HL-60 (cell line): Measurements from ENCODE around the gene EYA2.

Experiments
- DNase-seq, 2 experiments: peaks; one replicate each; pipeline ENCODE4 v3.0.0-alpha.2; 2010 to 2020; ENCODE audit warnings: low read depth in 1 of 2, low spot score in 1 of 2
- H3K27ac ChIP-seq: fragments of 250-450 bp; sonication (Bioruptor Pico); replicated peaks from 2 replicates; pipeline ENCODE4 v1.5.1; 2020; ENCODE audit warnings: mild to moderate bottlenecking, moderate library complexity
- H3K27me3 ChIP-seq: fragments of 250-450 bp; sonication (Bioruptor Pico); 2 replicates; pipeline ENCODE4 v1.5.1; 2021; ENCODE audit warnings: mild to moderate bottlenecking, moderate library complexity; ENCODE audit not compliant: insufficient read depth, poor library complexity, severe bottlenecking
- H3K4me3 ChIP-seq: replicated peaks from 2 replicates; pipeline ENCODE4 v1.5.1; 2011; ENCODE audit warnings: mild to moderate bottlenecking, control low read depth, low read length; ENCODE audit not compliant: insufficient read depth
- CTCF ChIP-seq: IDR thresholded peaks from one replicate; pipeline ENCODE4 v1.5.1; 2011; ENCODE audit warnings: low read length, control low read depth, inconsistent platforms; ENCODE audit not compliant: insufficient read depth
- GABPA ChIP-seq: IDR thresholded peaks from 2 replicates; pipeline ENCODE4 v1.6.1; 2012; ENCODE audit warnings: low read depth
- POLR2AphosphoS5 ChIP-seq: IDR thresholded peaks from 2 replicates; pipeline ENCODE4 v1.6.1; 2012; ENCODE audit warnings: low read depth
- REST ChIP-seq: IDR thresholded peaks from 2 replicates; pipeline ENCODE4 v1.6.1; 2012; ENCODE audit warnings: low read depth; ENCODE audit not compliant: insufficient replicate concordance
- SPI1 ChIP-seq: IDR thresholded peaks from 2 replicates; pipeline ENCODE4 v1.6.1; 2012; ENCODE audit warnings: low read depth, mild to moderate bottlenecking, borderline replicate concordance

The EYA2 gene

GRCh38 chr20:47208534-47209174 is 314.0 kb downstream of the EYA2 start:
- H3K4me3 ChIP-seq: no peak overlapping the region
- no peak overlapping the region for H3K27ac ChIP-seq
- no peaks in the 10 kb centered on the region for H3K27me3 ChIP-seq
- TF ChIP-seq POLR2AphosphoS5: peak; percentile 32; the same call in 1 of the 2 replicates
- no peak for TF ChIP-seq REST
- TF ChIP-seq CTCF: no peak
- no peak for DNase-seq

DNA sequence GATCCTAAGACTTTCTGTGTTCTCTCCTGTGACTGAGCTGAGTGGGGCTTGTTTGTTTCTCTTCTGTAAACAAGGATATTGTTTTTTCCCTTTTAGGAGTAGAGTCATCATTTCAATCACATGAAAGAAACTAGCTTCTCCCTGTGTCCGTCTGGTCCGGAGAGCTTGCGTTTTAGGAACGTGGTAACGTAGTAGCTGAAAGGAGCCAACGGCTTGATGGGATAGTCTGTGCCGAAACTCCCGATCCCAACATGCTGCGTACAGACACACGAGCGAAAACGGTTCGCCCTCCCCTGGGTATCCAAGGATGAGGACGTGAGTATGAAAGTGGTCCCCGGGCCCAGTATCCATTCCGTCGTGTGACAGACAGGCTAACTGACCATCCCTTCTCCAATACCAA is 315.3 kb downstream of the EYA2 start:
- H3K4me3 ChIP-seq: no peak overlapping the region
- H3K27me3 ChIP-seq: no peaks in the 10 kb centered on the region
- no peak for DNase-seq
- TF ChIP-seq SPI1 (no peak), CTCF (no peak), REST (no peak), POLR2AphosphoS5 (no peak)
- no peak overlapping the region for H3K27ac ChIP-seq

GRCh38 chr20:47210470-47210869 is 315.8 kb downstream of the EYA2 start:
- no peak for DNase-seq
- no peak overlapping the region for H3K27ac ChIP-seq
- no peak overlapping the region for H3K4me3 ChIP-seq
- H3K27me3 ChIP-seq: no peaks in the 10 kb centered on the region
- TF ChIP-seq GABPA (no peak), POLR2AphosphoS5 (no peak), REST (no peak), SPI1 (no peak), CTCF (no peak)
